ENCODE measurements around the gene ABCA5. TPM values are rescaled to one million over a fixed set of nuclear protein-coding genes. Genes with fewer than 3 reads are reported as not detected.
A peak's percentile ranks its signal among the peaks of the same experiment; 100 is the strongest.
"Not testable (repeated sequence)": the region's sequence is repeated elsewhere in the genome, so short reads cannot be mapped to it uniquely, and the experiment has no call there.

The ABCA5 gene
- total RNA-seq, 2 donors from 2014 or later: 63.8 to 64.7 TPM

DNA sequence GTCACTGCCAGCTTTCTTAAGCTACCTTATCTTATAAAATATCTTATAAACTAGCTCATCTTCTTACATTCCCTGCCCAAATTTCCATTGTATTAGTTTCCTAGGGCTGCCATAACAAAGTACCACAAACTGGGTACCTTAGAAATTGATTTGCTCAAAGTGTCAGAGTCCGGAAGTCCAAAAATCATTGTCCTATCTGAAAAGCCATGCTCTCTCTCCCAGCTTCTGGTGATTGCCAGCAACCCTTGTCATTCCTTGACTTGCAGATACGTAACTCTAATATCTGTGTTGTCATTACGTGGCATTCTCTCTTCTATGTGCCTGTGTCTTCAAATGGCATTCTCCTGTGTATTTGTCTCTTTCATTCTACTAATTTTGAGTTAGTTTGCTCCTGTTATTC is 96.0 kb downstream of the ABCA5 start:
- DNase-seq (no peak), ATAC-seq (no peak)
- intact Hi-C loops (cut with DNase I, micrococcal nuclease): no loop called here

GRCh38 chr17:69228576-69228975 is 98.4 kb downstream of the ABCA5 start, which contains the start of gene ABCA10:
Gene ABCA10, minus strand, starts transcription at chr17:69228824. Its CDS starts 3,466 bp downstream, at chr17:69225358.
- DNase-seq: no peak

GRCh38 chr17:69228018-69228417 is 98.9 kb downstream of the ABCA5 start:
- no peak for ATAC-seq
- intact Hi-C loops (cut with DNase I, micrococcal nuclease): no loop called here

More at GRCh38 chr17:69228576-69228975, 98.4 kb downstream of the ABCA5 start, which contains the start of gene ABCA10:
- ATAC-seq: no peak
- intact Hi-C loops (cut with DNase I, micrococcal nuclease): no loop called here

DNA sequence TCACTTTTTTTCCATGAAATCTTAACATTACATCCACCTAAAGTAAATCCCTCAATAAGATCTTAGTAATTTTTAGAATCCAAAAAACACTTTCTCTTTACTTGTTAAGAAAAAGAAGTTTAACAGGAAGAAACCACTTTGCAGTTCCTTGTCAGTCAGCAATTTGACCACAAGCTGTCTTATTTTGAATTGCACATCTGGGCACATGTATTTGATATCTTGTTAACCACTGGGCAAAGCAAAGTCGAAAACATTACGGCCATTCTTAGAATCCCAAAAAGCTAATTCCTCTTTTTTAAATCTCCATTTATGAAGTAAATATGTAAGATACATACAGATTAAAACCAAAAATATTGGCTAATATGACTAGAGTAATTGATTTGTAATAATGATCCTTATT is 99.4 kb downstream of the ABCA5 start:
- intact Hi-C loops (cut with DNase I, micrococcal nuclease): no loop called here
- DNase-seq (no peak), ATAC-seq (no peak)

More at GRCh38 chr17:69228018-69228417, 98.9 kb downstream of the ABCA5 start:
- no peak for DNase-seq

DNA sequence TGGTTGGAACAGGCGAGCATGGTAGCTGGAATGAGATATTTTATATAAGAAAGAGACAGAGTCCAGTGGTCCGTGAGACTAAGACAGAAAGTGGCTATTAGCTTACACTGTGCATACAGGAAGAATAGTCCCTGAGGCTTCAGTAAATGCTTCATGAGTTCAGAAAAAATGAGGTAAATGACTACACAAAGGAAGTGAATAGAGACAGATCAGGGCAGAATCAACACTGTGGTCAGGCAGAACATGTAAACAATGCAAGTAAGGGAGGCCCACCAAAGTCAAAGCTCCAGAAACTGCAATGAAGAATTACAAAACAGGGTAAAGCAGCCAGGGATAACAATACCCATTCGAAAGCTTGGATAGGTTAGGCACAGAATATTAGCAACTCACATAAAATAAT is 103.1 kb downstream of the ABCA5 start:
- no peak for DNase-seq
- intact Hi-C loops (cut with DNase I, micrococcal nuclease): no loop called here
- no peak for ATAC-seq

DNA sequence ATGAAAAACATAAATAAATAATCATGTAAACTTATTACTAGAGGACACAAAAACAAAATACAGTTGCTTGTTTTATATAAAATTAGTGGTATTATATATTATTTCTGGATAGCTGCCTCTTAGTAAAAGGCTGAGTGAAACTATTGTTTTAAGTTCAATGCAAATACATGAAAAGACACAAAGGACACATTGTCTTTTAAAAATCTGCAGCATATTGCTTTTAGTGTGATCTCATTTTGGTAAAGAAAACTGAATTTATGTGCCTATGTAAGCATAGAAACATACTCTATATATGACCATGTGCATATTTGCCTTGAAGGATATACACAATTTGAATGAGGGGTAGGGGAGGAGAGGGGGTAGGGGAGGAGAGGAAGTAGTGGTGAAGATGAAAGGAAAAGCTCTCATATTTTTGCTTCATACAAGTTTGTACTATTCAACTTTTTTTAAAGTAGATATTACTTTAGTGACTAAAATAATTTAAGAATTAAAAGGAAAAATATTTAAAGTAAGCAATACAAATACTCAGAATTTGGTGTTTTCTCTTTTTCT is 104.2 kb downstream of the ABCA5 start:
- no peak for DNase-seq
- ATAC-seq: no peak
- intact Hi-C loops (cut with DNase I, micrococcal nuclease): no loop called here

- no peak for ATAC-seq
- no peak for DNase-seq
- intact Hi-C loops (cut with DNase I, micrococcal nuclease): no loop called here
Measured at GRCh38 chr17:69220098-69220497, 106.8 kb downstream of the ABCA5 start.

DNA sequence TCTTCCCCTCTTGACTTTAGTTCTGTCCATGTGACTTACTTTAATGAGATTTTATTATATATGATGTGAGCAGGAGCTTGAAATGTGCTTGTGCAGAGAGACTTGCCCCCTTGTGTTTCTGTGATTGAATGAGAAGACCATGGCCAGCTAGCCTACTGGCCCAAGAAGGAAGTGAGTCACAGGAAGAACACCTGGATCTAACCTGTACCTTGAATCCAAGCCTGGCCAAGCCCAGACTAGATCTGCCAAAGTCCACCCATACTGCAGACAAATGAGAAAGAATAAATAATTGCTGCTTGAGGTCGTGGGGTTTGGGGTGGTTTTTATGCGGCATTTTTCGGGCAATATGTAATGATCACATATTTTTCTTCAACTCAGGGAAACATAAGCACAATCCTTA is 107.9 kb downstream of the ABCA5 start:
- ATAC-seq (peak; percentile 43), DNase-seq (no peak)

DNA sequence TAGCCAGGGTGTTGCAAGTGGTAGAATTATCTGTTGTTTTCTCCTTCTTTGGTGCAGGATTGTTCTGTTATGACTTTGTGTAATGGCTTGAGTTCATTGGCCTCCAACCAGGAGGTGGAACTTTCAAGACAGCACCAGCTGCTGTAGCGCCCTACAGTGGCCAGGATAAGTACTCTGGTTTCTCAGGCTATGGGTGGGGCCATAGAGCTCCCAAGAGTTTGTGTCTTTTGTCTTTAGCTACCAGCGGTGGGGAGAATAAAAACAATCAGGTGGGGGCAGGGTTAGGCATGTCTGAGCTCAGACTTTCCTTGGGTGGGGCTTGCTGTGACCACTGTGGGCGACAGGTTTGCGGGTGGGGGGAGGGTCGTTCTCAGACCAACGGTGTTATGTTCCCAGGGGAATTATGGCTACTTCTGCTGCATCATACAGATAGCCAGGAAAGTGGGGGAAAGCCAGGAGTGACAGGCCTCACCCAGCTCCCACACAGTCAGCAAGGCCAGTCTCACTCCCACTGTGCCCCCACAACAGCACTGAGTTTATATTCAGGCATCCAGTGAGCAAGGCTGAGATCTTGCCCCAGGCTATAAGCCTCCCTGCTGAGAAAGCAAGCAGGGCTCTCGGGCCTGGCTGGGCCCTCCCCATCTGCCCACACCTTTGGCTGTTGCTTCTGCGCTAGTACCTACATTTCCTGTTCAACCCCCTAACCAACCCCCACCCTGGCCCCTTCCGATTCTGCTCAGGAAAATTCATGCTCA is 113.7 kb downstream of the ABCA5 start:
- ATAC-seq (no peak), DNase-seq (no peak)
- intact Hi-C loops (cut with DNase I, micrococcal nuclease): no loop called here

More for the DNA sequence above, 107.9 kb downstream of the ABCA5 start:
- intact Hi-C loops (cut with DNase I, micrococcal nuclease): no loop called here

- no peak for ATAC-seq
- intact Hi-C loops (cut with DNase I, micrococcal nuclease): no loop called here
- no peak for DNase-seq
Measured at GRCh38 chr17:69208640-69209039, 118.3 kb downstream of the ABCA5 start.

DNA sequence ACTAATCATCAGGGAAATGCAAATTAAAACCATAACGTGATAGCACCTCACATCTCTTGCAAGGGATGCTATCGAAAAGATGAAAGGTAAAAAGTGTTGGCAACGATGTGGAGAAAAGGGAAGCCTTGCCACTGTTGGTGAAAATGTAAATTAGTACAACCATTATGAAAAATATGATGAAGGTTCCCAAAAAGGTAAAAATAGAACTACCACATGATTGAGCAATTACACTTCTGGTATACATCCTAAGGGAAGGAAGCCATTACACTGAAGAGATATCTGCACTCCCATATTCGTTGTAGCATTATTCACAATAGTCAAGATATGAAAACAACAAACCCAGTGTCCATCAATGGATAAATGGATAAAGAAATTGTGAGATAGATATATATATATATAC is 119.8 kb downstream of the ABCA5 start:
- ATAC-seq: no peak
- DNase-seq: no peak
- intact Hi-C loops (cut with DNase I, micrococcal nuclease): no loop called here

DNA sequence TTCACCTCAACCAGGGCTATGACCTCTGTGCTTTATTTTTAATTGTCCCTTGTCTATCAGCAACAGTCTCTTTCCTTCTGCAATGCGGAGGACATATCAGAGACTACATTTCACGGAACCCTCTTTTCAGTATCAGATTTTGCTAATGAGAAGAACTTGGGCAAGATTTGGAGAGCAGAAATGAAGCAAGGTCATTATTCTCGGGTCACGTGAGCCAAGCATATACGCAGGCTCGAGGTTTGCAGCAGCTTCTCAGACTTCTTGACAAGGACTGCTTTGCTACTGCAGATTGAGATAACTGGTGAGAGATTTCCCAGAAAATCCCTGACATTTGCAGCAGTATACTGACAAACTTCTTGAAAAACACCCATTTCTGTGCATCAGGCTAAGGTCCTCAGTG is 128.7 kb downstream of the ABCA5 start:
- ATAC-seq (no peak), DNase-seq (no peak)
- intact Hi-C loops (cut with DNase I, micrococcal nuclease): no loop called here

GRCh38 chr17:69196105-69196653 is 130.8 kb downstream of the ABCA5 start:
- intact Hi-C loops (cut with DNase I, micrococcal nuclease); DNase-seq; ATAC-seq: not testable (repeated sequence)

Other genes with a start within 250 kb of the ABCA5 start
- gene ABCA6, start 185.2 kb downstream of the ABCA5 start, total RNA-seq: 1 to 10 TPM; 5.7 to 9.0 TPM
- gene ABCA10, start 98.3 kb downstream of the ABCA5 start, total RNA-seq: 1 to 10 TPM; 2.7 to 7.7 TPM
- gene MAP2K6, start 87.6 kb upstream of the ABCA5 start, total RNA-seq: 100 to 1,000 TPM in 1 of 2 donors, 10 to 100 TPM in 1; 58.4 to 128 TPM

Measured in left colon (tissue), 2 donors.